Measurements from ENCODE around the gene UBE2N.

UBE2N gene

DNA sequence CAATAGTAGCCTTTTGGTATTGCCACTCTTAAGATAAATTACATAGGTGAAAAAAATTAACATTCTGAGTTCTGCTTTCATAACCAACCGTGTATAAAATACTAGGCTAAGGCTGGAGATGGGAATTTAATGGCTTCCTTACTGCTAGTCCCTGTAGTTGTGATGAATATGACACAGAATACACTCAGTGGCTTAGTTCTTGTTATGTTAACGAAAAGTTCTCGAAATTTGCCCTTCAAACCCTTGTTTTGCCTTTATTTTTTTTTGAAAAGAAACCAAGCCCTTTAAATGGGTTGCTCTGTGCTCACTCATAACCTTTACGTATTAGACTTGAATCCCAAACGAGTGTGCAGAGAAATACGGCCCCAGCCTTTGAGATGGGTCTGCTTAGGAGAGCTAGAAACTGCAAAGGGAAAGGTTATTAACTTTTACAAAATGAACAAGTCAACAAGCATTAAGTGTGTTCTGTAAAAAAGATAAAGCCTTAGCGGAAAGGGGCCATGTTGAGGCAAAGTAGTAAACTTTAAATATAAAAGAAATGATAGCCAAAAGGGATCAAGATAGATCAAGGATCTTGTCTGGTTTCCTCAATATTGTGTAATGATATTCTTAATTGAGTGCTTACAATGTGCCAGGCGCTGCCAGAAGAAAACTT lies 62.3 kb downstream of the UBE2N start:
- no peak for DNase-seq

DNA sequence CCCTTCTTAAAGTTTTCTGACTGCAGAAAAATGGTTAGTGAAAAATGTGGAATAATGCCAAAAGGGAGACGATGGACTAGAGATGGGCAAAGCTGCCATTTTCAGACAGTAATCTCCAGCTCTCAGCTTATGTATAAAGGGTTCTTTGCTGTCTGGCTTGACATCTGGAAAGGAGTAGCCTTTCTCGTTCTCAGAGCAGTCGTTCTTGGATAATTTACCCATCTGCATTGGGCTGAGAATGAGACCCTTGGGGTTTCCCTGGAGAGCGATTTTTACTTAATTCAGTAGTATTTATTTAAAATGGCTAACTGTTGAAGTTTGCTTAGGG lies 62.8 kb downstream of the UBE2N start:
- no peak for DNase-seq

DNA sequence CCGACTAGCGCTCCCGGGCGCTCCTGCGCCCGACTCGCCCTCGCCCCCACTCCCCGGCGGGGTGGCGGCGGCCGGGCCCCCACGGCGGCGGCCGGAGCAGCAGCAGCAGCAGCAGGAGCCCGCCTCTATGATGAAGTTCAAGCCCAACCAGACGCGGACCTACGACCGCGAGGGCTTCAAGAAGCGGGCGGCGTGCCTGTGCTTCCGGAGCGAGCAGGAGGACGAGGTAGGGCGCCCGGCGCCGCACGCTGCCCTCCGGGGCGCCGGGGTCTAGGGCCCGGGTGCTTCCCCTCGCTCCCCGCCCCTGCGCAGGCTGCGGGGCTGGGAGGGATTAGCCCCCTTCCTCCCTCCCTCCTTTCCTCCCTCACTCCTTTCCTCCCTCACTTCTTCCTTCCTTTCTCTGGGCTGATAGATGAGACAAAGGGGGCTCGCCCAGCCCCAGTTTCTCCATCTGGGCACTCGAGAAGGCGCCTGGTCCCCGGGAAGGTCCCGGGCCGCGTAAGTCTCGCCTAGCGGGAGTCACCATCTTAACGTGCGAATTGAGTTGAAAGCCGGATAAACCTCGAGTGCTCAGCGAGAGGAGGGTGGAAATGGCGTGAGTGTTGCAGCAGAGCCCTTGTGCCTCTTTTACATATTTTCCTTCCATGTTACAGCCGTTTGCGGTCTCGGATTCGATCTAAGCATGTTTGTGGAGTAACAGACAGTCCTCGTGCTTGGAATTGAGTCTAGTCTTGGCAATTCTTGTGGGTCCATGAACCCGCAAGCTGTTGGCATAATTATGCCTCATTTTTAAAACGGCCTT lies 63.4 kb downstream of the UBE2N start:
- DNase-seq: peak; percentile 55

DNA sequence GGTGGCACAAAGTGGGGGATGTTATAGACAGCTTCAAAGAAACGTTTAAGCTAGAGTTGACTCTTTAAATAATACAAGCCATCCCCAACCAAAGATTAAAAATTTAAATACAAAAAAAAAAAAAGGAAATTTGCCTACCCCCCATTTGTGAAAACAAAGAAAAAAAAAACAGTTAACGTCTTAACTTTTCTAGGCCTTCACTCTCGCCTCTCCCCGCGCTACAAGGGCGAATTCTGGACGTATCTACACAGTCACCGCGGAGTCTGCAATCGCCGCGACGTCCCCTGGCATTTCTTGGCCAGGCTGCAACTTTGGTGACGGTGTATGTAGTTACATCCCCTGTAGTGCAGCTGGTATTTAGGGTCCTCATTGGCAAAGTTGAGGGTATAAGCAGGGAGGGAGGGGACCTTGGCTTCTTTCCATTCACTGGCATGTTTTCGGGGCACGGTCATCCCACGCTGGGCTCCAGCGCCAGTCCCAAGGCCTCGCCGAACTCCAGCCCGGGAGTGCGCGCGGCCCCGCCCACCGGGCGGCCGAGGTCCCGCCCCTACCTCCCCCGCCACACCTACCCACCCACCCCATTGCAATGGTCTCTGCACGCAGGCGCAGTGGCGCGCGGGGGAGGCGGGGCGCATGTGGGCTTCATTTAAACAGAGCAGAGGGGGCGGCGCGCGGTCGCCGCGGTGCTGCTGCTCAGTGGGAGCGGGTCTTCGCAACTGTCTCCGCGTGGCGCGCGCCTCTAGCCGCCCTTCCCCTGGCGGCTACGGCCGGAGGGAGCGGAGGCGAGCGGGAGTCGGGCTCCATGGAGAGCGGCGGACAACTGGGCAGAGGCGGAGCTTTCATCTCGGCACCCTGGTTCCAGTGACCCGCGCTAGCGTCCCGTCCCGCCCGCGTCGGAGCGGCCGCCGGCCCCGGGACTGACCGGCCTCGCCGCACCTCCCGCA lies 64.2 kb downstream of the UBE2N start, which contains the start of gene NUDT4:
TSS of gene NUDT4 (plus strand) at position 674 of the 944 bp plus-strand sequence. CDS start 398 bp downstream, outside the sequence.
- DNase-seq: peak; percentile 96

DNA sequence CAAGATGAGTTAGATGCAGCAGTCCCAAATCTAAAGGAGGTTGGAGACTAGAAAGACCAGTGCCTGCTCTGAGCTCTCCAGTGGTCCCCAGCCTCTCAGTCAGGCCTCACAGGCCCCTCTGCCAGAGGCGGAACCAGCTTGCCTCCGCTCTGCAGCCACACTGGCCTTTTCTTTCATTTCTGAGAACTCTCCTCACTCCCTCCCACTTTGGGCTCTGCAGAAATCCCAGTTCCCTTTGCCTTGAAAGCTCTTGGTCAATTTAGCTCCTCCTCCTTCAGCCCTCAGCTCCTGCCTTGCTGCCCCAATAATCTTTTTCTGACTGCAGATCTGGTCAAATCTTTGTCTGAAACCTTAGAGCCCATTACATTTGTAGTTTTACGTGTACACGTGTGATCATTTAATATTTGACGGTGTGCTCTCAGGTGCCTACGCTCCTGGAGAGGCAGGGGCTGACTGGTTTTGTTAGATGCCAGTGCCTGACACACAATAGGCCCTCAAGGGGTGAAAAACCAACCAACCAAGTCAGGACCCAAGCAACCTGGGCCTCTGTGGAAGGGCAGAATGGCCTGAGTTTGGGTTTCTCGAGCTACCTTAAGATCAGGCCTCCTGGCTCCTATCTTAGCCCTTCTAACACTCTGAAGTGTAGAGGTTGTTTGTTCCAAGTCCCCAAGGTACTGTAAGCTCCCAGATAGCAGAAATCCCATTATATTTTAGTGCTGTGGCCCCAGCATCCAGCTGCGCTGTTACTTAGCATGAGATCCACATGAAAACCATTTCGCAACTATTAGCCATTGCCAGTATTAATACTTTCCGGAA lies 65.1 kb downstream of the UBE2N start:
- no peak for DNase-seq

DNA sequence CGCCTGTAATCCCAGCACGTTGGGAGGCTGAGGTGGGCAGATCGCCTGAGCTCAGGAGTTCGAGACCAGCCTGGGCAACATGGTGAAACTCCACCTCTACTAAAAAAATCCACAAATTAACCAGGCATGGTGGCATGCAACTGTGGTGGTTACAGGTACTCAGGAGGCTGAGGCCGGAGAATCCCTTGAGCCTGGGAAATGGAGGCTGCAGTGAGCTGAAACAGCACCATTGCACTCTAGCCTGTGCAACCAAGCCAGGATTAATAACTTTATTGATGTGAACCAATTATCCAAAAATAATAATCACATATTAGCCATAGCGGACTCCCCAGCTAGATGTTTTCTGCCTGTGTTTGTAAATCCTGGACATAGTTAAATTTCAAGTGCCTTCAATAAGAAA lies 65.8 kb downstream of the UBE2N start:
- DNase-seq: no peak

DNA sequence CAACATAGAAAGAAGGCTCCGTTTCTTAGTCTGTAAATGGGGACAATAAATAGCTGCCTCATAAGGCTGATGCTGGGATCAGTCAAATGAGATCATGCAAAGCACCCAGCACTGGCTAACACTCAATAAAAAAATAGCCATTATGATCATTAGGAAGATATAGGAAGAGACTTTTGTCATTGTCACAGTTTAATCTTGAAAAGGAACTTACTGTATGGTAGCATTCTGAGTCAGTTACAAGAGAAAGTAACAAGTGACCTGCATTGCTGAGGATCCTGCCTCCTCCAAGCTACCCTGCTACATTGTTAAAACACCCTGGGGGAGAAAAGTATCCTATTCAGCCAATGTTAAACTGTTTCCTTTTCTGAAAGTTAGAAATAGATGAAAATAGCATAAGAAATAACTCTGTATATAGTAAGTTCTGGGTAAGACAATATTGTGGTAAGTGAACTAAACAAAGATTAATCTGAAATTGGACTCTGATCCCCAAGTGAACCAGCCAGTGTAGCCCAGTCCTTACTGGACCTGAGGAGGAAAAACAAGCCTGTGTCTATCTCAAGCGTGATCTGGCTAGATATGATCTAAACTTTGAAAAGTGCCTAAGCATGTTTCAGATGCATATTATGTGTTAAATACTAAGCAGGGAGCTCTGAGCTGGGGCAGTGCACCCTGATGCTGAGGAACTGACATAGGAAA lies 67.6 kb downstream of the UBE2N start:
- DNase-seq: no peak

DNA sequence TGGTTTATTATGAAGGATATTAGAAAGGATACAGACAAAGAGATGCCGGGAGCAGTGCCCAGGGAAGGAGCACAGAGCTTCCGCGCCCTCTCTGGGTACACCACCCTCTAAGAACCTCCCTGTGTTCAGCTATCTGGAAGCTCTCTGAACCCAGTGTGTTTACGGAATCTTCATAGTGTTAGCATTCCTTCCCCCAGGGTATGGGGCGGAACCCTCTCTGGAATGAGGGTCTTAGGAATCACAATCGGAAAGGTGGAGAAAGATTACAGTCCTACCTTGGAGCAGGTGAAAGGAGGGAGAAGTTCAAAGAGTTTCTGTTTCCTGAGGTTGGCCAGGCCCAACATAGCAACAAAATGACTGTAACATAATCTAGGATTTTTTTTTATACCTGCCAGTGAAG lies 70.8 kb downstream of the UBE2N start:
- no peak for DNase-seq

DNA sequence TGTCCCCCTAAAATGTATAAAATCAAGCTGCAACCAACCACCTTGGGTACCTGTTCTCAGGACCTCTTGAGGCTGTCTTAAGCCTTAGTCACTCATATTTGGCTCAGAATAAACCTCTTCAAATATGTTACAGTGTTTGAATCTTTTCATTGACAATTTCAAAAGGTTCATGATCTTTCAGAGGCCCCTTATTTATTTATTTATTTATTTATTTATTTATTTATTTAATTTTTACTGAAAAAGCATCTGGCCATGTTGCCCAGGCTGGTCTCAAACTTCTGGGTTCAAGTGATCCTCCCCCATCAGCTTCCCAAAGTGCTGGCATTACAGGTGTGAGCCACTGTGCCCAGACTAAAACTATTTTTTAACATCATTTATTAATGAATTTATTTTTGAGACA lies 72.2 kb downstream of the UBE2N start:
- DNase-seq: no peak

DNA sequence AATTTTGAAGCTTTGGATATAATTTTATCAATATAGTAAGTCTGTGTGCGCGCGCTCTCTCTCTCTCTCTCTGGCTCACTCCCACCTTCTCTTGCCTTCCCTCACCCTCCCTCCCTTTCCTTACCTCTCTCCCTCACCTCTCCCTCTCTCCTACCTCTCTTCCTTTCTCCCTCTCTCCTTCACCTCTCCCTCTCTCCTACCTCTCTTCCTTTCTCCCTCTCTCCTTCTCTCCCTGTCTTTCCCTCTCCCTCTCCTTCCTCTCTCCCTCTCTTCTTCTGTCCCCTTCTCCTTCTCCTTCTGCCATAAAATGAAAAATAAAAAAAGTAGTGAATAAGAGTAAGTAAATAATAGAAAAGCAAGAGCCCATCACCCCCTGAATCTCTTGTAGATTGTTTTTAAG lies 73.0 kb downstream of the UBE2N start:
- no peak for DNase-seq

DNA sequence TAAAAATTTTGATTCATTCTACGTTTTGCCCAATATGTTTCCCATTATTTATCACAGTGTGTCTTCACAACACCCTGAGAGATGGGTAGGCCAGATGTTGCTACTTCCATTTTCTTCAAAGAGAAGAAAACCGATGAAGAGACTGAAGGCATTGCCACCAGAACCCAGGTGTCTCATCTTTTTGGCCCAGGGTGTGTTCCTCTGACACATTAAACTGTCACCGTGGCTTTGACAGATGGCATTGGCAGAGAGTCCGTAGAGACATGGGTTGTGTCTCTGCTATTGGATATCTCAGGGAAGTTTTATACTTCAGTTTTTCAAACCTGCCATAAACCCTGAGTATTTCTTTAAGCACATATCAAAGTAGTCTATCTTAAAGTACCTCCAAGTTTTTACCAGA lies 75.3 kb downstream of the UBE2N start:
- no peak for DNase-seq

DNA sequence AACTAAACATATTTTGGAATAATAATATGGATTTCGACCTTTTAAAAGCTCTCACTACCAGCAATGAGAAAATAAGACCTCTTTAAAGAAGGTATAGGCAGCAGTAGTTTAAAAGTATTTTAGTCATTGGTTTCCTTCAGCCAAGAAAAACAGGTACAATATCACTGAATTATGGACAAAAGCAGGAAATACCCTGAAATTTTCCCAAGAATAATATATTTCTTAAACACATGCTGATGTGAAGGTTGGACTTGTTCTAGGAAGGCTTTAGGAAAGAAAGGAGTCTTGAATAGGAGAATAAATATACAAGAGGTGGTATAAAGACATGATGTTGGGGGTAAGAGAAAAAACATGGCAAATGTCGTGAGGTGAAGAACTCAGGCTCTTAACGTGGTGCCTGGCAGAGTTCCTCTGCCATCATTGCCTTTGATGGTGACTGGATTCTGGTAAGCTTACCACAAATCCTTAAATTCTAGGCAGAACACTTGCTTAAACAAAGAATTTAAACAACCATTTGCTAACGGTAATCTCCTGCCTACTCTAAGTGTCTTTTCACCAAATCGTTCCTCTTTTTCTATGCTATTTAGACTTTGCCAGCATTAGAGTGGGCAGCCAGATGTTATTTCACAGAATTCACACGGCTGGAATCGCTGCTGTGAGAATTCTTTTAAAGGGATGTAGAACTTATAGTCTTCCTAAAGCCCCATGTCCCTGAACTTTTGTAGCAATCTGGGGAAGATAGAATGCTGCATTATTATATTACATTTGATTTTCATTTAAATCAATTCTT lies 75.9 kb downstream of the UBE2N start:
- no peak for DNase-seq

DNA sequence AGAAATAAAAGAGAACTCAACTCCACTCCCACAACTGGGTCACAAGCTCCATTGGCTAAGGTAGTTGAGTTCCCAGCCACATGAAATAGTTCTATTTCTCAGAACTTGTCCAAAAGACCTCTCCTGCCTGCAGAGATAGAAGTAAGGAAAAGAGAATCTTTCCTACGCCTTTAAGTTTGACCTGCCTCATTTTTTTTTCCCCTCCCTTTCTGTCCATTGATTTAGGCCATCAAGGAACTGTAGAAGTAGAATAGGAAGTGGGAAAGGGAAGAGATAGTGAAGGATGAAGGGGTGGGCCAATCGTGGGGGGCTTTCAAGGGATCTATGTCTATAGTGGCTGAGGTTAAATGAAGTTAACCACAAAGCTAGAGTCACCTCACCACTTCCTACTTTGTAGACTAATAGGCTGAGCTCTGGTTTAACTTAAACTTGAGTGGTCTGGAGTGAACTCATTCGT lies 77.9 kb downstream of the UBE2N start:
- DNase-seq: no peak

DNA sequence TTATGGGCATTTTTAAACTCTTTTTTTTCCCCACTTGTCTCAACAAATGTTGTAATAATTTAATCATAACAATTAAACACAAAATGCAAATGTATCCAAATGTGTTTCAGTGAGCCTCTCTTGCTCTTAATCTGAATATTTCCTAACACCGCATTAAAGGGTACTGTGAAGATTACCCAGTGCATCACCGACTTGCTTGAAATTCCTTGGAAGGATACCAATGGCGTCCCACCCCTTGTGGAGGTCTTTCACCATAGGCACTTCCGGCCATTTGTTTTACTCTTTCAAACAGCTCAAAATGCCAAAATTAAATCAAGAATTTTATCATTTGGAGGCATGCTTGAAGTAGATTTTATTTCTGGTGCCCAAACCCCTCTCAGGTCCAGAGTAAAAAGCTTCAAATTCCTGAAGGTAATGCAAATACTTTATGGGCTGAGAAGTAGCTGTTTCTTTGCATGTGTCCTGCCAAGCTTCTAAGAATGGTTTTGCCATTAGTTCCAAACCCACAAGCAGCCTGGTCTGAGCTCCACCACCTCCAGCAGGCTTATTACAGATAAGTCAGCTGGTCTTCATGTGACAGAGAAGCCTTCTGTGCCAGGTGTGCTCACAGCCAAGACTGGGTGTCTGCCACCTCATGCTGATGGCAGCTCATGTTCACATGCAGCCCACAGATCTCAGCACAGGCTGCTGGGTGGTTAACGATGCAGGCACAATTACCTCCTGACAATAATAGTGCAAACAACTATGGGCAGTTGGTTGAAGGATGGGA lies 80.4 kb downstream of the UBE2N start:
- DNase-seq: peak; percentile 64

DNA sequence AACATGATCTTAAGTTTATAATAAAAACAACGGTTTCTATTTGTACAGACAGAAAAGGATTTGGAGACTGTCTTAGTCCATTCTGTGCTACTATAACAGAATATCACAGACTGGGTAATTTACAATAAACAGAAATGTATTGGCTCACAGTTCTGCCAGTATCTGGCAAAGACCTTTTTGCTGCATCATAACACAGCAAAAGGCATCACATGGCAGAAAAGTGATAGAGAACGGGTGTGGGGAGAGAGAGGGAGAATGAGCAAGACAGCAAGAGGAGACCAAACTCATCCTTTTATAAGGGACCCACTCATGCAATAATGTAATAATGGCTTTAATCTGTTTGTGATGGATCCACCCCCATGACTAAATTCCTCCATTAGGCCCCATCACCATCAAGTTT lies 81.1 kb downstream of the UBE2N start:
- DNase-seq: no peak

DNA sequence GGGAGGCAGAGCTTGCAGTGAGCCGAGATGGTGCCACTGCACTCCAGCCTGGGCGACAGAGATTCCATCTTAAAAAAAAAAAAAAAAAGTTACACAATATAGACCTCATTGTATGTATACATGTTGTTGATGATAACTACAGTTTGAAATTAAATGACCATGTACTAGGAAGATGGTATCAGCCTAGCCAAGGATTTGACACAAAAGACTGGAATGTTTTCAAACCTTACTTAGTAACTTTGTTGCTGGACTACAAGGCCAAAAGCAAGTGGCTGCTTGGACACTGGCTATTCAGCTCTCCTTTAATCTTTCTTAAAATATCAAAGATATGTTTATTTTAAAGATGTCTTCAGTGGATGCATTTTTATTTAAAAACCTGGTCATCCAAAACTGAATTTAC lies 82.9 kb downstream of the UBE2N start:
- DNase-seq: no peak

DNA sequence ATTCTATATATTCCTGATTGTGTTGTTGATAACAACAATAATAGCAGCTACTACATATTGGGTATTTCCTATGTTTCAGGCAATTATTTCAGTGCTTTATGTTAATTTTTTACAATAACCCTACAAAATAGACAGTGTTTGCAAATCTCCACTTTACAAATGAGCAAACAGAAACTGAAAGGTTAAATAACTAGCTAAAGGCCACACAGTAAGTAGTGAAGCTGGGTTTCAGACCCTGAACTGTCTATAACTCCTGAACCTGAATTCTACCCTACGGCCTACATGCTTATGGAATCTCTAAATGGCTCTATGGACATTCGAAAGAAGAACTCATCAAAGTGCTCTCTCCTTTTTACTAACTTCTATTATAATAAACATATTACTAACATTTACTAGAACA lies 83.7 kb downstream of the UBE2N start:
- DNase-seq: no peak

DNA sequence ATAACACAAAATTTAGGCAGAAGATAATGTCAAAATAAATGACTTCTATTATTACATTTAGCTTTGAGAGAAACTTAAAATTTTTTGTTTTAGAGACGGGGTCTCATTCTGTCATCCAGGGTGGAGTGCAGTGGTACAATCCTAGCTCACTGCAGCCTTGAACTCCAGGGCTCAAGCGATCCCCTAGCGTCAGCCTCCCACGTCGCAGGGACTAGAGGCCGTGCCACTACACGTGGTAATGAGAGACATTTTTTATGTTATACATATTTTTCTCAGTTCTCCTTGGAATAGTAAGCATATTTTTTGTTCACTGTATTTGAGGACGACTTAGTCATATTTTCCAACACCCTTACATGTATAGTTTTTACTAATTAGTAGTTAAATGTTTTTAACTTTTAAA lies 85.5 kb downstream of the UBE2N start:
- DNase-seq: no peak

Data from NCI-H345 (cell line).